NCI-H524 (cell line): ENCODE measurements around the gene LHFPL6.
"Not testable (repeated sequence)": the region's sequence is repeated elsewhere in the genome, so short reads cannot be mapped to it uniquely, and the experiment has no call there.

ENCODE experiments used
- DNase-seq, 2 experiments: peaks; one replicate each; lab custom pipeline; 2025; lab: John Stamatoyannopoulos, UW

The LHFPL6 gene

GRCh38 chr13:39341251-39341650 is 261.7 kb downstream of the LHFPL6 start:
- no peak for DNase-seq

- not testable (repeated sequence) for DNase-seq
These were observed 264.9 kb downstream of the LHFPL6 start for GRCh38 chr13:39338114-39338513.

- DNase-seq: no peak
These were observed 266.1 kb downstream of the LHFPL6 start for GRCh38 chr13:39336937-39337336.

GRCh38 chr13:39336207-39336606 is 266.8 kb downstream of the LHFPL6 start:
- DNase-seq: no peak

DNA sequence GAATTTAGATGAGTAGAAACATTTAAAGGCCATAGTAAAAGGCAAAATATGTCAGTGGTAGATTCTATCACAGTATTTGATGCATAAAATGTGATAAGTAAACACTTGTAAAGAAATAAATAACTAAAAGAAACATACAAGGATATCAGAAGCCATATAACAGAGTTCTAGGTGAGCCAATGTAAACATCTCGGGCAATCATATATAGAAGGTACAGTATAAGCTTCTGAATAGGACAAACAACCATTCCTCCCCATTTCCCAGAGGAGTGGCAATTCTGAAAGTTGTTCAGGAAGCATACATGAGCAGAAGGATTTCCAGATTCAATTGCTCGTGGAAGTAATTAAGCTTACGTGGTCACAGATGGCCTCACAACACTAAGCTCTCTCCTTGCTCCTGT is 267.3 kb downstream of the LHFPL6 start:
- peak in 1 of 2 experiments; percentile 43 for DNase-seq

DNA sequence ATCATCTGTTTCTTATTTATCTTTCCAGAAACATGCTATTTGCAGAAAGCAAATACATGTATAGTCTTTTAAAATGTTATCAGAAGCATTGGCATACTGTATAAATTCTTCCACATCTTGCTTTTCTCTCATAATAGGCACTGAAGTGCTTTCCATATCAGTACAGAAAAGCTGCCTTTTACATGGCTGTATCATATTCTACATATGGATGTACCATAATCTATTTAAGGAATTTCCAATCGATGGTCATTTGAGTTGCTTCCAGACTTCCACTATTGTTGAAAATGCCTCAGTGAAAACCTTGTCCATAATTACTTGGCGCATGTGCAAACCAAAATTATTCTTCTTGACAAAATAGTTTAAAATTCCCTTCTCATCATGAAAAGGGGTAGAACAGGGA is 272.5 kb downstream of the LHFPL6 start:
- DNase-seq: no peak

DNA sequence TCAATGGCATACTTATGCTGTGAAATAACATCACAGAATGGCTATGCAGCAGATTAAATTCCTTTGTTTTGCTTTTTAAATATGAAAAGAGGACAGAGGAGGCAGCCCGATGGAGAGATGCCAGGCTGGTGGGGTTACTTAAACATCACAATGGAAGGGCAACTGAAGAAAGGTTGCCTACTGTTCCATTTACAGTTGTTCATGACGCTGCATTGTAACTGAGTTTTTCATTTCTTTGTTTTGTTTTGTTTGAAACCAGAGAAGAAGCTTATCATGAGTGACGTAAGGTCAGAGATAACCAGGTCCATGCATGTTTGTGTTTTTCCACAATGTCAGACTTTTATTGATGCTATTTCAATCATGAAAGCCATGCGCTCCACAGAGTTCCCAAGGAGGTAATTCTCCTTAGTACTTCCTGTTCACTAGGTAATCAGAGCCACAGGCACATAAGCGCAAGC is 273.8 kb downstream of the LHFPL6 start:
- DNase-seq: no peak

GRCh38 chr13:39327172-39327479 is 275.9 kb downstream of the LHFPL6 start:
- DNase-seq: no peak

DNA sequence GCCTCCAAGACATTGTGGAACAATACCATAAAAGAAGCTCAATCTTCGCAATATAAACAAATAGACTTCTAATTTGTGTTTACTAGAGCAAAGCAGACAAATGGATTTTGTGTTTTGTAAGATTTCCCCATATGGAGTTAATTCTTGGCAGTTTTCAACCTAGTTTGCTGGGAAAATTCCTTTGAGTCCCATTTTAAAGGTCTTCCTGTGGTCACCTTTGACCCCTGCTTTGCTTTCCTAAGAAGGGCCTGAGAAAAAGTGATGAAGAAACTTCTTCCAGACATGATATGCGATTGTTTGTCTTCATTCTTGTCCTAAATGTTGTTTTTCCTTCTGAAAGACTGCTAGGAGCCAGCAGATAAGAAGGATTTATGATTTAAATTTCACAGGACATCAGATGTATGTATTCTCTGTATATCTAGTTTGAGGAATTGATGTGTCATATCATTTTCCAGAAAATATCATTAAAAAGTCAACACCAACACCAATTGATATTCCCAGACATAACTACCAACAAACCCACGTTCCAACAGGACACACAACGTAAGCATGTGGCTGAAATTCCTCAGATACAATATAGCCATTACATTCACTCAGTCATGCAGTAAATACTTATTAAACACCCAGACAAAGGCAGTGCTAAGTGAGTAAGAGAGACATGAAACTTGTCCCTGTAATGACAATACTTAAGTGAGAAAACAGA is 276.4 kb downstream of the LHFPL6 start:
- no peak for DNase-seq

GRCh38 chr13:39324806-39325311 is 278.1 kb downstream of the LHFPL6 start:
- DNase-seq: no peak

DNA sequence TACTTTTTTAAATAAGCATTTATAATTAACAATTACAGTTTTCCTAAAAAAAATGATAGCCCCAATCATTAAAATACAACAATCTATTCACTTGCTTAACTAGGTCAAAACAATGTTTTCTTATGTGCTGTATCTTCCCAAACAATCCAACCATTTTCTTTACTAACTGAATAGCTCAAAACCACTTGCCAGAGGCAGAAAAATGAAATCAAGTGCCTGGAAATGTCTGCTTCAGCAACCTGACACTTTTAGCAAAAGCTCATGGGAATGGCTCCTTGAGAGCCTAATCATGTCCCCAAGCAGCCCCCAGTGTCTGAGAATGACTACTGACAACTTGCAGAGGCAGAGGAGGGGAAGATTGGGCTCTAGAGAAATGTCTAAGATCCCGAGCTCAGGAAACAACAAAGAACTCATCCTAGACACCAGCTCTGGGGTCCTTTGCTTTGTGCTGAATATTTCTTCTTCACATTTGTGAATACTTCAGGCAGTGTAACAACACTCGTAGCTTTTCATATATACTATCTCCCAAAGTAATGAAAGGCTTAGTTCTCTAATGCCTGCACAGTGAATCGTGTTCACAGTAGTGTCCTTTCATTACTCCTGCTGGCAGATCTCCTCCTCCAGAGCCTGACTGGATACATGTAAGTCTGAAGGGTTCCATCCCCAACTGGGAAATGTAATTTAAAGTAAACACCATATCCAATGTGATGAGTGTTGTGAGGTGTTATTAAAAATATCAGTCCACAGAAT is 280.0 kb downstream of the LHFPL6 start:
- no peak for DNase-seq

DNA sequence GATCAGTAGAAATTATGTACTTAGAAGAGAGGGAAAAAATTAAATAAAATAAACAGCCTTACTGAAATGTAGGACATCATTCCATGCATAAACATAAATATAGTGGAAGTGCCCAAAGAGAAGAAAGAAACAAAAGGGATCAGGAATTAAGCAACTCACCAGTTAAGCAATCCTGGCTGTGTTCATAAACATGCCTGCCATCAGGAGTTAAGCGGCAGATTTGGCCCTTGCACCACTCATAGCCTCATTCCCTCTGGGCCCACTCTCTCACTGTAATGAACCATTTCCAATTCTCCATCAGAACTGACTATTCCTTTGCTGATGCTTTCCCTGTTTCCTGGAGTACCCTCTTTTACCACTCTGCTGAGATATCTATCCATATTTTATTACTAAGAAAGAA is 281.4 kb downstream of the LHFPL6 start:
- DNase-seq: no peak

DNA sequence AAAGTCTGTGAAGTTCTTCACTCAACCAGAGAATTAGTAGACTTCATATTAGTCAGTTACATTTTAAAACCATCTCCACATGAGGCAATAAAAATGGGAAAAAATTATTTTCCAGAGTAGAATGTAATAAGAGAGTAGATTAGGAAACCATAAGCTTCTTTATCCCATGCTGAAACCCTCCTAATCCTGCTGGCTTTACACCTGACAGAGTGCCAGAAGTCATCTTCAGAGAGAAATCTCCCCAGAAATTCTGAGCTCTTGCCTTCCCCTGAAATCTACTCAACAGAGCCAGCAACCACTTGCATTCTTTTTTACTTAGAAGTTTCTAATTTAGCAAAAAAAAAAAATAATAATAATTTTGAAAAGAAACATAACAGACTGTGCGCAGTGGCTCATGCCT is 284.8 kb downstream of the LHFPL6 start:
- DNase-seq: no peak

DNA sequence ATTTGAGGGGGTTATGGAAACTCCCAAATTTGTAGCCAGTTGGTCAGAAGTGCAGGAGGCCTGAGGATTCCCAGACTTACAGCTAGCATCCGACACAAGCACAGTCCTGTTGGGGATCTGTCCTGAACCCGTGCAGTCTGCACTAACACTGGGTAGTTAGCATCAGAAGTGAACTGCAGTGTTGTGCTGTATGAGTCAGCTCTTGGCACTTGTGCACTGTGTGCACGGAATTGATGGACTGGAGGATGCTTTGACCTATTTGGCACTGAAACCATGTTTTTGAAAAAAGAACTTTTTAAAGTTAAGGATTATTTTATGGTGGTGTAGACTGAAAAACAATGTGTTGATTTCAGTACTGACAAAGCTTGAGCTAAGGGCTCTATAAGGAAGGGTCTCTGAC is 285.7 kb downstream of the LHFPL6 start:
- DNase-seq: no peak

DNA sequence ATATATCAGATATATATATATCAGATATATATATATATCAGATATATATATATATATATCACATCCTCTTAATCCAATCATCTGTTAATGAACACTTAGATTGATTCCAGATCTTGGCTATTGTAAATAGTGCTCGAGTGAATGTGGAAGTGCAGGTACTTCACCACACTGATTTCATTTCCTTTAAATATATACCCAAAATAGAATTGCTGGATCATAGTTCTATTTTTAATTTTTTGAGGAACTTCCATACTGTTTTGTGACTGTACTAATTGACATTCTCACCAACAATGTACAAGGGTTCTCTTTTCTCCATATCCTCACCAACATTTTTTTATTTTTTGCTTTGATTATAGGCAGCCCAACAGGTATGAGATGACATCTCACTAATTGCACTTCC is 287.2 kb downstream of the LHFPL6 start:
- no peak for DNase-seq

- DNase-seq: no peak
These were observed 289.3 kb downstream of the LHFPL6 start for GRCh38 chr13:39313721-39314120.

DNA sequence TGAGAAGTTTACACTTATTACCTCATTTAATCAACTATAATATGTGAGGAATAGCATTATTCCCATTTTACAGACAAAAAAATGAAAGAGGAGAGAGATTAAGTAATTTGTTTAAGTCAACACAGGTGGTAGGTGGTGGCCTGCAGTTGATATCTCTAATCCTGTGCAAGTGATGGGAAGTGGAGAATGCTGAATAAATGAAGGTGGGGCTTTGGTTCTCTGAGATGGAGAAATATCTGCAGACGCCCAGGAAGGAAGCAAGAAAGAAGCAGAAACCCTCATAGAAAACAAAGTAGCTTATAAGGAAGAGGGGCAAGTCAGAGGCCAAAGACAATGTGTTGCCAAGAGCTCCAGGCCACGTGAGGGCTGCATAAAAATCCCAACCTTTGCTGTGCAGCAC is 290.4 kb downstream of the LHFPL6 start:
- DNase-seq: no peak

GRCh38 chr13:39311619-39312018 is 291.4 kb downstream of the LHFPL6 start:
- no peak for DNase-seq

GRCh38 chr13:39310961-39311360 is 292.0 kb downstream of the LHFPL6 start:
- no peak for DNase-seq

DNA sequence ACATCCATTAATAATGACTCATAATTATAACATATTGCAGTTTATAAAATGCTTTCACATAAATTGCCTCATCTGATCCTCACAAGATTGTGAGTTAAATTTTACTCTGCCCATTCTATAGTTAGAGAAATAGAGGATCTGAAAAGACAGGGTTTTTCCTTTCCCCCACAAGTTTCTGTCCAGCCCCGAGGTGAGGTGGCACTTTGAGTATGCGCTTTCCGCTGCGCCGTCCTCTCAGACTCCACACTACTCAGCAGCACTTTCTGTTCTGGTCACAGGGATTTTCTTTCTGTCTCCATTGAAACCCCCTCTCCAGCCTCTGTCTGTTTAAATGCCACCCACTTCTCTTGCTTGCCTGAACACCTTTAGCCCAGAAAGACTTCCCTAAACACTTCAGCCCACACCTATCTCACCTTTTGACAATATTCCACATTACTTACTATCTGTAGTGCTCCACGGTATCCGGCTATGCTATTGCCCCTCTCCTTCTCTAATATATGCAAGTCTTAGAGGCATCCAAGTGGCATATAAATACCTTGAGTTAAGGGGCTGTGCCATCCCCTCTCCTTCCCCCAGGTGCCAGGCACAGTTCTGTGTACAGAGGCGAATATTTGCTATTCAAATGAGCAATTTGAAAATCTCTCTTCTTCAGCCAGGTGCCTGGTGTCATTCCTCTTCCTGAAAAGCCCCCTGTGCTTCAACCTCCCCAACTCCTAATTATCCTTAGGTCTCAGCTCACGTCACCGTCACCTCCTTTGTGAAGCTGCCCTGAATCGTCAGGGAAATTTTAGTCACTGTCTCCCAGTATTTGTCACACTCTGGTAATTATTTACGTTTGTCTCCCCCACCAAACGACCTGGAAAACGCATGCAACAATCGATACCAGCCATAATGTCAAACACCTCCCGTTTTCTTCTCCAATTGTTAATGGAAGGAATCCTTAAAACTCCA is 296.1 kb downstream of the LHFPL6 start:
- no peak for DNase-seq

- no peak for DNase-seq
These were observed 300.2 kb downstream of the LHFPL6 start for GRCh38 chr13:39302820-39303219.

- no peak for DNase-seq
These were observed 304.0 kb downstream of the LHFPL6 start for GRCh38 chr13:39298951-39299350.
